Amniotic epithelial cell (primary cell): ENCODE measurements around the gene PPP2R2B.

ENCODE experiments used
- DNase-seq: peaks from one replicate; pipeline ENCODE4 v3.0.0-alpha.2; 2010; ENCODE audit warnings: low read depth

The PPP2R2B gene

GRCh38 chr5:146781157-146781556, 97.4 kb downstream of the PPP2R2B start:
- DNase-seq = no peak

- DNase-seq = no peak
These were observed 99.2 kb downstream of the PPP2R2B start for GRCh38 chr5:146779211-146779869.

- DNase-seq = no peak
These were observed 99.8 kb downstream of the PPP2R2B start for GRCh38 chr5:146778795-146779194.

GRCh38 chr5:146778261-146778660, 100.3 kb downstream of the PPP2R2B start:
- DNase-seq = no peak

- peak; percentile 54 for DNase-seq
These were observed 105.6 kb downstream of the PPP2R2B start for GRCh38 chr5:146772881-146773466.

- no peak for DNase-seq
These were observed 107.6 kb downstream of the PPP2R2B start for GRCh38 chr5:146770980-146771379.

GRCh38 chr5:146770546-146770945, 108.0 kb downstream of the PPP2R2B start:
- DNase-seq = no peak

- DNase-seq = no peak
These were observed 111.0 kb downstream of the PPP2R2B start for GRCh38 chr5:146767534-146767933.

GRCh38 chr5:146766013-146766412, 112.5 kb downstream of the PPP2R2B start:
- DNase-seq = no peak

GRCh38 chr5:146765089-146765832, 113.3 kb downstream of the PPP2R2B start:
- DNase-seq = no peak

- DNase-seq = no peak
These were observed 115.7 kb downstream of the PPP2R2B start for GRCh38 chr5:146762830-146763229.

GRCh38 chr5:146761811-146762210, 116.7 kb downstream of the PPP2R2B start:
- peak; percentile 76 for DNase-seq

GRCh38 chr5:146758938-146759337, 119.6 kb downstream of the PPP2R2B start:
- peak; percentile 41 for DNase-seq

- DNase-seq = no peak
These were observed 120.5 kb downstream of the PPP2R2B start for GRCh38 chr5:146758076-146758475.

GRCh38 chr5:146756546-146756945, 122.0 kb downstream of the PPP2R2B start:
- DNase-seq = no peak

- no peak for DNase-seq
These were observed 122.8 kb downstream of the PPP2R2B start for GRCh38 chr5:146755793-146756192.

GRCh38 chr5:146754621-146755020, 123.9 kb downstream of the PPP2R2B start:
- no peak for DNase-seq

GRCh38 chr5:146753641-146754040, 124.9 kb downstream of the PPP2R2B start:
- DNase-seq = no peak

GRCh38 chr5:146751781-146752401, 126.7 kb downstream of the PPP2R2B start:
- DNase-seq = no peak

GRCh38 chr5:146751054-146751453, 127.5 kb downstream of the PPP2R2B start:
- DNase-seq = no peak

- DNase-seq = no peak
These were observed 130.0 kb downstream of the PPP2R2B start for GRCh38 chr5:146748533-146748932.

- no peak for DNase-seq
These were observed 132.5 kb downstream of the PPP2R2B start for GRCh38 chr5:146745931-146746577.
